ENCODE results near the gene TNF.

The TNF gene

GRCh38 chr6:31559606-31559957 is 15.8 kb upstream of the TNF start:
- TF ChIP-seq SIN3A (IDR thresholded peaks at IDR 0.05; ENCODE audit: borderline replicate concordance, insufficient read depth, low read length) (no peak), POLR2AphosphoS5 (IDR thresholded peaks at IDR 0.05; ENCODE audit: low read depth, low read length) (no peak)

DNA sequence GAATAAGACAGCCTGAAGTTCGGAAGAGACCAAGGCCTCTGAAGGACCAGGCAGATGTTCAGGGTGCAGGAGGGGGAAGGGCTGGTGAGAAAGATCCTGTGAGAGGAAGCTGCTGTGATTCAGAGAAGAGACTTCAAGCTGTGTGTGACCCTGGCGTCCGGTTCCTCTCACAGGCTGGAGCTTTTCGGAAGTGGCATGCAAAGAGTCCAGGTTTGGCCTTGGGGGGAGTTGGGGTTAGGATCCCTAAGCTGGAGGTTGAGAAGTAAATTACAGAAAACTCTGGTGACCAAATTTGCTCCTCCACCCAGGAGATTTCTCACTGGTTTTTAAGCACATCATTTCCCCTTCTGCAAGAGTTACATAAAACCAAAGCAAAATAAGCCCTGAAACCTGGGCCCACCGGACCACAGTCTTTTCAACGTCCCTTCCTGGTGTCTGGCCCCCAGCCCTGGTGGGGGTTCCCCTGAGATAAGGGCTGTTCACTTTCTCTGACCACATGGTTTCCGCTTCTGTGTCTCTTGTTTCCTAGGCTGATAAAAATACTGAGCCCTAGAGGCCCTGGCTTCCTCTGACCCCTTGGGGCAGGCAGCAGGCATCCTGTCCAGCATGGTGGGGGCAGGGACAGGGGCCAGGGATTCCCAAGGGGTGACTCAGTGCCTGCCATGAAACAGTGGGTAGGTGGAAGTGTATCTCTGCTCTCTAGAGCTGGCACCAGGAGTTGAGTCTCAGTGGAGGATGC is 15.2 kb upstream of the TNF start:
- TF ChIP-seq FOXP2 (optimal IDR thresholded peaks at IDR 0.05; ENCODE audit: borderline replicate concordance, extremely low read depth, extremely low read length, insufficient read depth) (no peak), POLR2AphosphoS5 (IDR thresholded peaks at IDR 0.05; ENCODE audit: low read depth, low read length) (no peak), TAF1 (IDR thresholded peaks at IDR 0.05; ENCODE audit: borderline replicate concordance, insufficient read depth, low read length) (no peak), SIN3A (IDR thresholded peaks at IDR 0.05; ENCODE audit: borderline replicate concordance, insufficient read depth, low read length) (no peak)
- TF ChIP-seq, protein P1, sequence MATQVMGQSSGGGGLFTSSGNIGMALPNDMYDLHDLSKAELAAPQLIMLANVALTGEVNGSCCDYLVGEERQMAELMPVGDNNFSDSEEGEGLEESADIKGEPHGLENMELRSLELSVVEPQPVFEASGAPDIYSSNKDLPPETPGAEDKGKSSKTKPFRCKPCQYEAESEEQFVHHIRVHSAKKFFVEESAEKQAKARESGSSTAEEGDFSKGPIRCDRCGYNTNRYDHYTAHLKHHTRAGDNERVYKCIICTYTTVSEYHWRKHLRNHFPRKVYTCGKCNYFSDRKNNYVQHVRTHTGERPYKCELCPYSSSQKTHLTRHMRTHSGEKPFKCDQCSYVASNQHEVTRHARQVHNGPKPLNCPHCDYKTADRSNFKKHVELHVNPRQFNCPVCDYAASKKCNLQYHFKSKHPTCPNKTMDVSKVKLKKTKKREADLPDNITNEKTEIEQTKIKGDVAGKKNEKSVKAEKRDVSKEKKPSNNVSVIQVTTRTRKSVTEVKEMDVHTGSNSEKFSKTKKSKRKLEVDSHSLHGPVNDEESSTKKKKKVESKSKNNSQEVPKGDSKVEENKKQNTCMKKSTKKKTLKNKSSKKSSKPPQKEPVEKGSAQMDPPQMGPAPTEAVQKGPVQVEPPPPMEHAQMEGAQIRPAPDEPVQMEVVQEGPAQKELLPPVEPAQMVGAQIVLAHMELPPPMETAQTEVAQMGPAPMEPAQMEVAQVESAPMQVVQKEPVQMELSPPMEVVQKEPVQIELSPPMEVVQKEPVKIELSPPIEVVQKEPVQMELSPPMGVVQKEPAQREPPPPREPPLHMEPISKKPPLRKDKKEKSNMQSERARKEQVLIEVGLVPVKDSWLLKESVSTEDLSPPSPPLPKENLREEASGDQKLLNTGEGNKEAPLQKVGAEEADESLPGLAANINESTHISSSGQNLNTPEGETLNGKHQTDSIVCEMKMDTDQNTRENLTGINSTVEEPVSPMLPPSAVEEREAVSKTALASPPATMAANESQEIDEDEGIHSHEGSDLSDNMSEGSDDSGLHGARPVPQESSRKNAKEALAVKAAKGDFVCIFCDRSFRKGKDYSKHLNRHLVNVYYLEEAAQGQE (IDR thresholded peaks at IDR 0.05; ENCODE audit: insufficient read depth in 1 of 2, low read depth in 2 of 2, low read length in 2 of 2): no peak

DNA sequence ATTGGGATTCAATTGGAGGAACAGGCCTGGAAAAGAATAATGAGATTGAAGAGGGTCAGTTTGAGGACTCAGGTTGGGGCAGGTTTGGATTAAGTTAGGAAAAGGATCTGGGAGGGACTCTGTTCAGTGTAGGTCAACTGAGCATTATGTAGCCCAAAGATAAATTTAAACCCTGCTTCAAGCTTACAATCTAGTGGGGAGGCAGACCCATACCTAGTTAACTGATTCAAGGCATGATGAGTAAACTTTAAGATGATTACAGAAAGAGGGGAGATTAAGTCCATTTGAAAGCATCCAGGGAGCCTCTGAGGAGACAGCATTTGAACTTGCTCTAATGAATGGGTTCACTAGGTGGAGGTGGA is 14.7 kb upstream of the TNF start:
- TF ChIP-seq FOXP2 (optimal IDR thresholded peaks at IDR 0.05; ENCODE audit: borderline replicate concordance, extremely low read depth, extremely low read length, insufficient read depth) (no peak), TAF1 (IDR thresholded peaks at IDR 0.05; ENCODE audit: borderline replicate concordance, insufficient read depth, low read length) (no peak), POLR2AphosphoS5 (IDR thresholded peaks at IDR 0.05; ENCODE audit: low read depth, low read length) (no peak), SIN3A (IDR thresholded peaks at IDR 0.05; ENCODE audit: borderline replicate concordance, insufficient read depth, low read length) (no peak)
- TF ChIP-seq, protein P1 (IDR thresholded peaks at IDR 0.05; ENCODE audit: insufficient read depth in 1 of 2, low read depth in 2 of 2, low read length in 2 of 2): no peak

GRCh38 chr6:31567531-31568370 is 7.6 kb upstream of the TNF start:
- no peak for TF ChIP-seq POLR2AphosphoS5 (IDR thresholded peaks at IDR 0.05; ENCODE audit: low read depth, low read length)
- no peak for TF ChIP-seq FOXP2 (optimal IDR thresholded peaks at IDR 0.05; ENCODE audit: borderline replicate concordance, extremely low read depth, extremely low read length, insufficient read depth)
- no peak for TF ChIP-seq SIN3A (IDR thresholded peaks at IDR 0.05; ENCODE audit: borderline replicate concordance, insufficient read depth, low read length)
- TF ChIP-seq, protein P1 (IDR thresholded peaks at IDR 0.05; ENCODE audit: insufficient read depth in 1 of 2, low read depth in 2 of 2, low read length in 2 of 2): no peak
- no peak for TF ChIP-seq TAF1 (IDR thresholded peaks at IDR 0.05; ENCODE audit: borderline replicate concordance, insufficient read depth, low read length)

GRCh38 chr6:31568537-31568961 is 6.8 kb upstream of the TNF start:
- no peak for TF ChIP-seq SIN3A (IDR thresholded peaks at IDR 0.05; ENCODE audit: borderline replicate concordance, insufficient read depth, low read length)
- TF ChIP-seq, protein P1 (IDR thresholded peaks at IDR 0.05; ENCODE audit: insufficient read depth in 1 of 2, low read depth in 2 of 2, low read length in 2 of 2): no peak
- no peak for TF ChIP-seq TAF1 (IDR thresholded peaks at IDR 0.05; ENCODE audit: borderline replicate concordance, insufficient read depth, low read length)
